HEK293 (cell line): Measurements from ENCODE around the gene SMC3.

Experiments
- PRDM1 ChIP-seq: fragments of 450-650 bp; formaldehyde crosslinking; IDR thresholded peaks from 2 replicates; pipeline ENCODE4; 2016; ENCODE audit warnings: missing biosample characterization, missing genetic modification characterization
- ZBTB21 ChIP-seq: fragments of 450-650 bp; formaldehyde crosslinking; IDR thresholded peaks from 2 replicates; pipeline ENCODE4 v1.5.1; 2017; ENCODE audit warnings: missing biosample characterization, missing genetic modification characterization
- ZIC2 ChIP-seq: fragments of 450-650 bp; formaldehyde crosslinking; IDR thresholded peaks from 2 replicates; pipeline ENCODE4 v1.5.1; 2016; ENCODE audit warnings: missing biosample characterization, missing genetic modification characterization
- ZNF747 ChIP-seq: fragments of 450-650 bp; formaldehyde crosslinking; IDR thresholded peaks from 2 replicates; pipeline ENCODE4 v1.5.1; 2016; ENCODE audit warnings: missing biosample characterization, missing genetic modification characterization

DNA sequence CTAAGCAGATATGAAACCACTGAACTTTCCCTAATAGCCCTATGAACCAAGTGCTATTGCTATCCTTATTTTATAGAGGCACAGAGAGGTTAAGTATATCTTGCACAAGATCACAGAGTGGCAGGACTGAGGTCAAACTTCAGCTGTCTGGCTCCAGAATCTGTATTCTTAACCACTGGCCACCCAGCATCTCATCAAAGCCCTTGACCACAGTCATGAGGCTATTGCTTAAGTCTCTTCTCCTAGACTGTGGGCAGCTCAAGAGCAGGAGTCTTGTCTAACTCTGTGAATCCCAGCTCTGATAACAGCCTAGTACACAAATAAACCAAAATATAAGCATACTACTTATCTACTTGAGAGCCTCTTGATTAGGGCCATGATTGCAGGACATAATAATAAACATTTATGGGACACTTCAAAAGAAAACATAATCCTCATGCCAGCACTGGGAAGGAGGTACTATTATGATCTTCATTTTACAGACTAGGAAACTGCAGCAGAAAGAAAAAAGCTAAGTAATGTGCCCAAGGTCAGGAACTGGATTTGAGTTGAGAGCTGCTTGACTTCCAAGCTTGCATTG lies 22.4 kb upstream of the SMC3 start:
- no peak for TF ChIP-seq ZBTB21 (tag by site-specific recombination)
- no peak for TF ChIP-seq PRDM1 (tag by site-specific recombination)
- TF ChIP-seq ZIC2 (tag by site-specific recombination) = no peak
- TF ChIP-seq ZNF747 (tag by site-specific recombination) = no peak
